Measurements from ENCODE around the gene FMNL2. TPM values are rescaled to one million over a fixed set of nuclear protein-coding genes. Genes with fewer than 3 reads are reported as not detected.

The FMNL2 gene
- total and polyA plus RNA-seq, 4 donors, result 18.8 to 81.4 (median 38.4) TPM

- Histone ChIP-seq H3K9ac (ENCODE audit: insufficient read depth in 1 of 2, low read length in 2 of 2) (no peak overlapping the region), H3K36me3 (ENCODE audit: control insufficient read depth in 4 of 4, insufficient read depth in 4 of 4, low read length in 4 of 4) (peaks cover 0 to 5% (median 3%) of the 10 kb centered on the region in 4 donors), H3K9me3 (ENCODE audit: control insufficient read depth in 4 of 4, insufficient read depth in 3 of 4, low read length in 3 of 4) (no peaks in the 10 kb centered on the region), H3K27me3 (ENCODE audit: control insufficient read depth in 3 of 3, insufficient read depth in 3 of 3, low read length in 2 of 3) (no peaks in the 10 kb centered on the region), H3K27ac (ENCODE audit: low read depth in 1 of 2, low read length in 1 of 2) (no peak overlapping the region), H3K4me1 (ENCODE audit: control insufficient read depth in 5 of 5, insufficient read depth in 5 of 5, low read length in 5 of 5) (peaks cover 0 to 29% (median 4%) of the 10 kb centered on the region in 5 donors), H3K4me3 (no peak overlapping the region)
- ATAC-seq (ENCODE audit: insufficient read depth, low FRiP score) (no peak), DNase-seq (peak in 2 of 3 donors; percentile 74 to 76)
- no peak for TF ChIP-seq CTCF (IDR thresholded peaks at IDR 0.05; ENCODE audit: control extremely low read depth, extremely low read depth)
Measured at GRCh38 chr2:152344579-152345195, 9.7 kb downstream of the FMNL2 start.

- ATAC-seq (ENCODE audit: insufficient read depth, low FRiP score), result no peak
- Histone ChIP-seq H3K9ac (ENCODE audit: insufficient read depth in 1 of 2, low read length in 2 of 2) (no peak overlapping the region), H3K9me3 (ENCODE audit: control insufficient read depth in 4 of 4, insufficient read depth in 3 of 4, low read length in 3 of 4) (no peaks in the 10 kb centered on the region), H3K27ac (ENCODE audit: low read depth in 1 of 2, low read length in 1 of 2) (no peak overlapping the region), H3K27me3 (ENCODE audit: control insufficient read depth in 3 of 3, insufficient read depth in 3 of 3, low read length in 2 of 3) (no peaks in the 10 kb centered on the region), H3K4me1 (ENCODE audit: control insufficient read depth in 5 of 5, insufficient read depth in 5 of 5, low read length in 5 of 5) (peaks cover 0 to 14% (median 4%) of the 10 kb centered on the region in 5 donors), H3K4me3 (no peak overlapping the region), H3K36me3 (ENCODE audit: control insufficient read depth in 4 of 4, insufficient read depth in 4 of 4, low read length in 4 of 4) (peaks cover 0 to 5% (median 3%) of the 10 kb centered on the region in 4 donors)
- TF ChIP-seq CTCF (IDR thresholded peaks at IDR 0.05; ENCODE audit: control extremely low read depth, extremely low read depth), result no peak
- DNase-seq, result no peak
- 89% methylated on average over 3 of the region's 3 CpGs for WGBS, 2 donors
Measured at GRCh38 chr2:152347076-152347475, 12.1 kb downstream of the FMNL2 start.

GRCh38 chr2:152348388-152348787 is 13.4 kb downstream of the FMNL2 start:
- Histone ChIP-seq H3K9ac (ENCODE audit: insufficient read depth in 1 of 2, low read length in 2 of 2) (no peak overlapping the region), H3K27me3 (ENCODE audit: control insufficient read depth in 3 of 3, insufficient read depth in 3 of 3, low read length in 2 of 3) (no peaks in the 10 kb centered on the region), H3K4me3 (no peak overlapping the region), H3K27ac (ENCODE audit: low read depth in 1 of 2, low read length in 1 of 2) (no peak overlapping the region), H3K4me1 (ENCODE audit: control insufficient read depth in 5 of 5, insufficient read depth in 5 of 5, low read length in 5 of 5) (peaks cover 0 to 14% (median 4%) of the 10 kb centered on the region in 5 donors), H3K9me3 (ENCODE audit: control insufficient read depth in 4 of 4, insufficient read depth in 3 of 4, low read length in 3 of 4) (no peaks in the 10 kb centered on the region), H3K36me3 (ENCODE audit: control insufficient read depth in 4 of 4, insufficient read depth in 4 of 4, low read length in 4 of 4) (peaks cover 0 to 4% (median 3%) of the 10 kb centered on the region in 4 donors)
- TF ChIP-seq CTCF (IDR thresholded peaks at IDR 0.05; ENCODE audit: control extremely low read depth, extremely low read depth), result no peak
- ATAC-seq (ENCODE audit: insufficient read depth, low FRiP score) (no peak), DNase-seq (no peak)
- 63 to 78% methylated on average over 3 of the region's 3 CpGs for WGBS, 2 donors

- Histone ChIP-seq H3K9me3 (ENCODE audit: control insufficient read depth in 4 of 4, insufficient read depth in 3 of 4, low read length in 3 of 4) (no peaks in the 10 kb centered on the region), H3K27me3 (ENCODE audit: control insufficient read depth in 3 of 3, insufficient read depth in 3 of 3, low read length in 2 of 3) (no peaks in the 10 kb centered on the region), H3K27ac (ENCODE audit: low read depth in 1 of 2, low read length in 1 of 2) (no peak overlapping the region), H3K9ac (ENCODE audit: insufficient read depth in 1 of 2, low read length in 2 of 2) (no peak overlapping the region), H3K4me1 (ENCODE audit: control insufficient read depth in 5 of 5, insufficient read depth in 5 of 5, low read length in 5 of 5) (peaks cover 0 to 11% (median 4%) of the 10 kb centered on the region in 5 donors), H3K4me3 (no peak overlapping the region), H3K36me3 (ENCODE audit: control insufficient read depth in 4 of 4, insufficient read depth in 4 of 4, low read length in 4 of 4) (peaks cover 0 to 1% (median 0%) of the 10 kb centered on the region in 4 donors)
- DNase-seq (no peak), ATAC-seq (ENCODE audit: insufficient read depth, low FRiP score) (no peak)
- 83 to 97% methylated on average over 1 of the region's 1 CpG for WGBS, 2 donors
- TF ChIP-seq CTCF (IDR thresholded peaks at IDR 0.05; ENCODE audit: control extremely low read depth, extremely low read depth), result no peak
Measured at GRCh38 chr2:152349416-152349815, 14.4 kb downstream of the FMNL2 start.
